ENCODE data around the gene HSDL1. TPM values are rescaled to one million over a fixed set of nuclear protein-coding genes. Genes with fewer than 3 reads are reported as not detected.

The HSDL1 gene
- total and polyA plus RNA-seq, 4 donors, result 12.6 to 41.3 (median 16.7) TPM

GRCh38 chr16:84088695-84089395, 56.1 kb downstream of the HSDL1 start:
- Histone ChIP-seq H3K4me3 (no peak overlapping the region), H3K27ac (ENCODE audit: low read depth in 1 of 2, low read length in 1 of 2) (no peak overlapping the region), H3K9ac (ENCODE audit: insufficient read depth in 1 of 2, low read length in 2 of 2) (no peak overlapping the region), H3K27me3 (ENCODE audit: control insufficient read depth in 3 of 3, insufficient read depth in 3 of 3, low read length in 2 of 3) (no peaks in the 10 kb centered on the region), H3K4me1 (ENCODE audit: control insufficient read depth in 5 of 5, insufficient read depth in 5 of 5, low read length in 5 of 5) (no peaks in the 10 kb centered on the region), H3K9me3 (ENCODE audit: control insufficient read depth in 4 of 4, insufficient read depth in 3 of 4, low read length in 3 of 4) (no peaks in the 10 kb centered on the region), H3K36me3 (ENCODE audit: control insufficient read depth in 4 of 4, insufficient read depth in 4 of 4, low read length in 4 of 4) (peaks cover 24 to 55% (median 46%) of the 10 kb centered on the region in 4 donors)
- 57 to 72% methylated on average over 15 of the region's 15 CpGs for WGBS, 2 donors
- TF ChIP-seq CTCF (IDR thresholded peaks at IDR 0.05; ENCODE audit: control extremely low read depth, extremely low read depth), result no peak
- no peak for ATAC-seq (ENCODE audit: insufficient read depth, low FRiP score)
- DNase-seq, result no peak

GRCh38 chr16:84087466-84088151, 57.4 kb downstream of the HSDL1 start:
- 63 to 79% methylated on average over 11 of the region's 11 CpGs for WGBS, 2 donors
- DNase-seq, result no peak
- H3K4me3 ChIP-seq, result no peak overlapping the region
- no peaks in the 10 kb centered on the region for H3K4me1 ChIP-seq (ENCODE audit: control insufficient read depth in 5 of 5, insufficient read depth in 5 of 5, low read length in 5 of 5)
- H3K27me3 ChIP-seq (ENCODE audit: control insufficient read depth in 3 of 3, insufficient read depth in 3 of 3, low read length in 2 of 3), result no peaks in the 10 kb centered on the region
- no peaks in the 10 kb centered on the region for H3K9me3 ChIP-seq (ENCODE audit: control insufficient read depth in 4 of 4, insufficient read depth in 3 of 4, low read length in 3 of 4)
- TF ChIP-seq CTCF (IDR thresholded peaks at IDR 0.05; ENCODE audit: control extremely low read depth, extremely low read depth), result no peak
- H3K9ac ChIP-seq (ENCODE audit: insufficient read depth in 1 of 2, low read length in 2 of 2), result no peak overlapping the region
- ATAC-seq (ENCODE audit: insufficient read depth, low FRiP score), result no peak
- H3K36me3 ChIP-seq (ENCODE audit: control insufficient read depth in 4 of 4, insufficient read depth in 4 of 4, low read length in 4 of 4), result peaks cover 17 to 52% (median 40%) of the 10 kb centered on the region in 4 donors
- H3K27ac ChIP-seq (ENCODE audit: low read depth in 1 of 2, low read length in 1 of 2), result no peak overlapping the region

- no peak for TF ChIP-seq CTCF (IDR thresholded peaks at IDR 0.05; ENCODE audit: control extremely low read depth, extremely low read depth)
- Histone ChIP-seq H3K4me1 (ENCODE audit: control insufficient read depth in 5 of 5, insufficient read depth in 5 of 5, low read length in 5 of 5) (no peaks in the 10 kb centered on the region), H3K9me3 (ENCODE audit: control insufficient read depth in 4 of 4, insufficient read depth in 3 of 4, low read length in 3 of 4) (no peaks in the 10 kb centered on the region), H3K27ac (ENCODE audit: low read depth in 1 of 2, low read length in 1 of 2) (peak overlapping the region in 1 of 2 donors; percentile 67), H3K36me3 (ENCODE audit: control insufficient read depth in 4 of 4, insufficient read depth in 4 of 4, low read length in 4 of 4) (peaks cover 15 to 53% (median 39%) of the 10 kb centered on the region in 4 donors), H3K27me3 (ENCODE audit: control insufficient read depth in 3 of 3, insufficient read depth in 3 of 3, low read length in 2 of 3) (no peaks in the 10 kb centered on the region), H3K9ac (ENCODE audit: insufficient read depth in 1 of 2, low read length in 2 of 2) (no peak overlapping the region), H3K4me3 (no peak overlapping the region)
- no peak for ATAC-seq (ENCODE audit: insufficient read depth, low FRiP score)
- WGBS, 2 donors, result 87% methylated on average over 12 of the region's 12 CpGs
- DNase-seq, result no peak
These were observed 58.0 kb downstream of the HSDL1 start for GRCh38 chr16:84087001-84087400.

Data from lung (tissue), 12 donors.